ENCODE data around the gene TNPO3. TPM values are rescaled to one million over a fixed set of nuclear protein-coding genes. Genes with fewer than 3 reads are reported as not detected.
"Not testable (repeated sequence)": the region's sequence is repeated elsewhere in the genome, so short reads cannot be mapped to it uniquely, and the experiment has no call there.

TNPO3 gene
- total RNA-seq, 6 donors from 2014 or later, result 21.6 to 37.7 (median 33.0) TPM

- no peak for ATAC-seq (ENCODE audit: low FRiP score in 2 of 2)
- 76 to 85% methylated on average over 3 of the region's 3 CpGs for WGBS, 2 donors
- H3K9me3 ChIP-seq, result no peaks in the 10 kb centered on the region
These were observed 48.1 kb downstream of the TNPO3 start for GRCh38 chr7:129006636-129007414.

GRCh38 chr7:129005186-129005585 is 49.7 kb downstream of the TNPO3 start:
- Histone ChIP-seq H3K4me3 (no peak overlapping the region), H3K9me3 (no peaks in the 10 kb centered on the region), H3K36me3 (peaks cover 0 to 62% (median 25%) of the 10 kb centered on the region in 4 donors), H3K27ac (no peak overlapping the region), H3K4me1 (peaks cover 9 to 16% (median 15%) of the 10 kb centered on the region in 4 donors), H3K27me3 (no peaks in the 10 kb centered on the region)
- 89 to 96% methylated on average over 4 of the region's 4 CpGs for WGBS, 2 donors
- ATAC-seq (ENCODE audit: low FRiP score in 2 of 2) (no peak), DNase-seq (no peak)
- TF ChIP-seq CTCF (IDR thresholded peaks at IDR 0.05) (no peak), EP300 (IDR thresholded peaks at IDR 0.05) (no peak), POLR2AphosphoS5 (IDR thresholded peaks at IDR 0.05) (no peak), POLR2A (IDR thresholded peaks at IDR 0.05) (no peak)

More at GRCh38 chr7:129006636-129007414, 48.1 kb downstream of the TNPO3 start:
- Histone ChIP-seq H3K4me1 (peaks cover 9 to 18% (median 16%) of the 10 kb centered on the region in 4 donors), H3K4me3 (no peak overlapping the region), H3K27ac (no peak overlapping the region), H3K27me3 (no peaks in the 10 kb centered on the region), H3K36me3 (peaks cover 0 to 54% (median 16%) of the 10 kb centered on the region in 4 donors)
- no peak for TF ChIP-seq EP300 (IDR thresholded peaks at IDR 0.05)
- no peak for TF ChIP-seq CTCF (IDR thresholded peaks at IDR 0.05)
- no peak for TF ChIP-seq POLR2AphosphoS5 (IDR thresholded peaks at IDR 0.05)
- no peak for TF ChIP-seq POLR2A (IDR thresholded peaks at IDR 0.05)
- DNase-seq, result no peak

DNA sequence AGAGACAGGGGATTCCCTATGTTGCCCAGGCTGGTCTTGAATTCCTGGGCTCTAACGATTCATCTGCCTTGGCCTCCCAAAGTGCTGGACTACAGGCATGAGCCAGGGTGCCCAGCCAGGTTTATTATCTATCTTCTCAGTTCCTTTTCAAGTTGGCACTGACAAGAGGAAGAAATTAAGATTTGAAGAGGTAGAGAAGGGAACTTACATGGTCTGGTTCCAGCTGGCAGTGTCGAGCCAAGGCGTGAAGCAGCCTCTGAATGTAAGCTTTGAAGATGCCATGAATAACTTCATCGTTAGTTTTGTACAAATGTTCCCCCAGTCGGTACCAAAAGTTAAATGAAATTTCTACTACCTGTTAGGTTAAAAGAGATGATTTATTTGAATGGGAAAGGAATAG is 57.7 kb downstream of the TNPO3 start:
- Histone ChIP-seq H3K27me3 (no peaks in the 10 kb centered on the region), H3K27ac (no peak overlapping the region), H3K4me3 (no peak overlapping the region), H3K36me3 (peaks cover 0 to 95% (median 57%) of the 10 kb centered on the region in 4 donors), H3K4me1 (no peaks in the 10 kb centered on the region), H3K9me3 (no peaks in the 10 kb centered on the region)
- TF ChIP-seq POLR2AphosphoS5 (IDR thresholded peaks at IDR 0.05), result no peak
- WGBS, 2 donors, result 82 to 90% methylated on average over 5 of the region's 5 CpGs
- DNase-seq, result no peak
- ATAC-seq (ENCODE audit: low FRiP score in 2 of 2), result no peak

DNA sequence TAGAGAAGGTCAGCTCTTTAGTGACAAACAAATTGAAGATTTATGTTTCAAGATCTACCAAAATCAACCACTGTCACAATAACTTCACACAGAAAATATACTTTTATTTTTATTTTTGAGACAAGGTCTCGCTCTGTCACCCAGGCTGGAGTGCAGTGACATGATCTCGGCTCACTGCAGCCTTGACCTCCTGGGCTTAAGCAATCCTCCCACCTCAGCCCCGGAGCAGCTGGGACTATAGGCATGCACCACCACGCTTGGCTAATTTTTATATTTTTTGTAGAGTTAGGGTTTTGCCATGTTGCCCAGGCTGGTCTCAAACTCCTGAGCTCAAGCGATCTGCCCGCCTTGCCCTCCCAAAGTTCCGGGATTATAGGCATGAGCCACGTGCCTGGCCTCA is 60.4 kb downstream of the TNPO3 start:
- not testable (repeated sequence) for ATAC-seq (ENCODE audit: low FRiP score in 2 of 2); H3K27ac ChIP-seq; H3K4me1 ChIP-seq; DNase-seq; H3K9me3 ChIP-seq; H3K4me3 ChIP-seq; H3K27me3 ChIP-seq
- WGBS, 2 donors, result 96 to 98% methylated on average over 8 of the region's 8 CpGs
- H3K36me3 ChIP-seq, result peaks cover 5 to 93% (median 53%) of the 10 kb centered on the region in 4 donors

GRCh38 chr7:128993419-128993818 is 61.5 kb downstream of the TNPO3 start:
- 83 to 90% methylated on average over 2 of the region's 2 CpGs for WGBS, 2 donors
- Histone ChIP-seq H3K27me3 (no peaks in the 10 kb centered on the region), H3K36me3 (peaks cover 9 to 93% (median 48%) of the 10 kb centered on the region in 4 donors), H3K4me1 (no peaks in the 10 kb centered on the region), H3K27ac (no peak overlapping the region), H3K4me3 (no peak overlapping the region), H3K9me3 (no peaks in the 10 kb centered on the region)
- no peak for DNase-seq
- ATAC-seq (ENCODE audit: low FRiP score in 2 of 2), result no peak
- TF ChIP-seq POLR2AphosphoS5 (IDR thresholded peaks at IDR 0.05) (no peak), CTCF (IDR thresholded peaks at IDR 0.05) (no peak), EP300 (IDR thresholded peaks at IDR 0.05) (no peak), POLR2A (IDR thresholded peaks at IDR 0.05) (no peak)

- no peak overlapping the region for H3K27ac ChIP-seq
- 73 to 79% methylated on average over 9 of the region's 9 CpGs for WGBS, 2 donors
- ATAC-seq (ENCODE audit: low FRiP score in 2 of 2), result no peak
- no peak overlapping the region for H3K4me3 ChIP-seq
- no peaks in the 10 kb centered on the region for H3K27me3 ChIP-seq
- H3K4me1 ChIP-seq, result no peaks in the 10 kb centered on the region
- peaks cover 9 to 98% (median 48%) of the 10 kb centered on the region in 4 donors for H3K36me3 ChIP-seq
- no peaks in the 10 kb centered on the region for H3K9me3 ChIP-seq
- no peak for TF ChIP-seq EP300 (IDR thresholded peaks at IDR 0.05)
- TF ChIP-seq POLR2A (IDR thresholded peaks at IDR 0.05), result no peak
- TF ChIP-seq POLR2AphosphoS5 (IDR thresholded peaks at IDR 0.05), result no peak
- no peak for TF ChIP-seq CTCF (IDR thresholded peaks at IDR 0.05)
- DNase-seq, result no peak
These were observed 65.0 kb downstream of the TNPO3 start for GRCh38 chr7:128989961-128990360.

All from upper lobe of left lung (tissue), 6 donors.